Activated CD4-positive, CD25-positive, alpha-beta regulatory T cell treated with anti-CD3 and anti-CD28 coated beads, Interleukin-2, amount 50 U/mL, for 24 hours (primary cell): ENCODE measurements around the gene ZDHHC7.
A peak's percentile ranks its signal among the peaks of the same experiment; 100 is the strongest.

Experiments used
- ATAC-seq, 2 donors: fragments of 150-1000 bp; cut with Tn5 transposase; one replicate each; pipeline ENCODE4 v1.10.0; 2021; ENCODE audit warnings: mild to moderate bottlenecking in 1 of 2, moderate library complexity in 1 of 2

The ZDHHC7 gene

DNA sequence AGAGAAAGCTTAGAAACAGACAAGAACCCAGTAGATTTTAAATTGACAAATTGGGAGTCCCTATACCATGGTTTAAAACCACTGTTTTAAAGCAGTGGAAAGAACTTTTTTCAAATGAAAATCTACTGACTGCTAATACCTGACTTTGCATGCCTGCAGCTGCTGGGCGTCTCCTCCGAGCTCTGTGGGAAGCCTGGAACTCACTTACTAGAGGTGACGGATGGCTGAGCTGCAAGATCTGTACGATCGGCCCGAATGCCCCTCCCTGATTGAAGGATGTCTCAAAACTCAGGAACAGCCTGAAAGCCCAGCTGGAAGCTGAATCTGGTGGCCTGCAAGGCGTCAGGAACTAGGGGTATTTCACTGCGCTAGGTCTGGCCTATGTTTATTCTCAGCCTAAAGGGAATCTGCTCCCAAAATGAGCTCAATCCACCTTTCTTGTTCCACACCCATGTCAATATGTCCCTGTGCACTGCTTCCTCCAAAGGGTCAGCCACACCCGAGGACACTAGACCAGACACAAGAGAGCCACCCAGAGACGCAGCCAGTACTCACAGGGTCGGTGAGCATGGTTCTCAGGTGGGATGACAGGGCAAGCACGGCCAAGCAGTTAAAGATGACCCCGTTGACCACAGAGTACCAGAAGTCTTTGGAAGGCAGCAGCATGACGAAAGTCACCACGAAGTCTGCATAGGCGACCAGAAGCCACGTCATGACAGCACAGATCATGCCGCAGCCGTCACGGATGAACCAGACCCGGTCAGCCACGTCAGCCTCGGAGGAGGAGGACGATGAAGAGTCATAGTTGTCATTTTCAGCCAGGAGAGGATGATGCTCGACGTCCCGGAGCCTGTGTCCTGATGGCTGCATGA lies 21.4 kb downstream of the ZDHHC7 start:
- no peak for ATAC-seq

DNA sequence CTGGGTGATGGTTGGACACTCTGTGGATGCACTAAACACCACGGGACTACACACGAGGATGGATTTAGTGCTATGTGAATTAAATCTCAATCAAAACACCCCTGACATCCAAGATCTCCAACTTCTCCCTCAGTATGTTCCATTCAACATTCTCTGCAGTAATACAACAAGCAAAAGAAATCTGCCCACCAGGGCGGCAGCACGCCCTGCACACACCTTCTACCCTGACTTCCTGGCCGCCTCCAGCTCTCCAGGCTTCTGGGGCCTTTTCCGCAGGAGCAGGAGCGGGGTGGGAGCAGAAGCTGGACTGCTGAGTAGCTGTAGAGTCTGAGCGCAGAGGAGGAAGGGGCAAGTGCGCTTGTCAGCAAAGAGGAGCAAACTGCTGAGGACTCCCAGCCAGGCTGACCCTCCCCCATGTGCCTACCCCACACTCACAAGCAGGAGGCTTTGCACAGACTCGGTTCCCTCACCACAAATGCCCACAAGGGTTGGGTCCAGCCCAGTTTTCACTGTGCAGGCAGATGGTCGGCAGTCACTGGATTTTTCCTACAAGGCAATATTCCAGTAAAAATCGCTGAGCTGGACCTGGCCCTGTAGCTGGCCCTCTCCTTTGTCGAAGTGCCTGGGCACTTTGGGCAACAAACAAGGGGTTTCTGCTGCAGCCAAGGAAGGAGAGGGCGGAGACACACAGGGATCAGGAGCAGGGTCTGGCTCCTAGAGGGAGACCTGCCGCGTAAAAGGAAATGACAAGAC lies 22.8 kb downstream of the ZDHHC7 start:
- no peak for ATAC-seq

DNA sequence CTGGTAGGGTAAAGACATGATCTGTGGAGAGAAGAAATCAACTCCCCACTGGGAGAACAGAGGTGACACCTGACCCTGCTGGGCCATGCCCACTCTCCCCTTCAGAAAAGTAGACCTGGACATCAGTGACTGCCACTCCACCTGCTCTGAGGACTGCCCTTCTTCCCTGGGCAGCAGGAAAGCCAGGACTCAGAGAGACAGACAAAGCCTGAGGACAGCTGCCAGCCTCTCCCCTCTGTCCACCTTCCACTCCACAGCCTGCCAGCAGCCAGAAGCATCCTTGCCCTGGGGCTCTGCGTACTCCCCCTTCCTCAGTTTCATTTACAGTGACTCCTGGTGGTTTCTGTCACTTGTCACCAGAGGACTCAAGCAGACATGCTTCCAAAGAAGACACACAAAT lies 24.5 kb downstream of the ZDHHC7 start:
- ATAC-seq = no peak

DNA sequence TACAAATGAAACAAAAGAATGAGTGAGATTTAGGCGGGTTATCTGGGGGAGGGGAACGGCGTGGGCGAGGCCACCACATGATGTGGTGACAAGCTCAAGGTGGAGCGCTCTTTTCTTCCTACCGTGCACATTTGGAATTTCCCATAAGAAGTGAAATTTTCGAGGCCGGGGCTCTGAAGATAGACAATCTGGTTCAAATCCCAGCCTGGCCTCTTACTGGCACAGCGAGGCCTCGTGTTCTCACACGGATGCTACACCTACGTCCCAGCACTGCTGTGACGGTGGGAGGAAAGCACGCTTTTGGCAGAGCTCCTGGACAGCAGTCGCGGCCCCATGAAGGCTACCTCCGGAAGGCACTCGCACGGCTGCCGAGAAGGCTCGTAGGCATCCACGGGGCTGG lies 25.2 kb downstream of the ZDHHC7 start:
- no peak for ATAC-seq

DNA sequence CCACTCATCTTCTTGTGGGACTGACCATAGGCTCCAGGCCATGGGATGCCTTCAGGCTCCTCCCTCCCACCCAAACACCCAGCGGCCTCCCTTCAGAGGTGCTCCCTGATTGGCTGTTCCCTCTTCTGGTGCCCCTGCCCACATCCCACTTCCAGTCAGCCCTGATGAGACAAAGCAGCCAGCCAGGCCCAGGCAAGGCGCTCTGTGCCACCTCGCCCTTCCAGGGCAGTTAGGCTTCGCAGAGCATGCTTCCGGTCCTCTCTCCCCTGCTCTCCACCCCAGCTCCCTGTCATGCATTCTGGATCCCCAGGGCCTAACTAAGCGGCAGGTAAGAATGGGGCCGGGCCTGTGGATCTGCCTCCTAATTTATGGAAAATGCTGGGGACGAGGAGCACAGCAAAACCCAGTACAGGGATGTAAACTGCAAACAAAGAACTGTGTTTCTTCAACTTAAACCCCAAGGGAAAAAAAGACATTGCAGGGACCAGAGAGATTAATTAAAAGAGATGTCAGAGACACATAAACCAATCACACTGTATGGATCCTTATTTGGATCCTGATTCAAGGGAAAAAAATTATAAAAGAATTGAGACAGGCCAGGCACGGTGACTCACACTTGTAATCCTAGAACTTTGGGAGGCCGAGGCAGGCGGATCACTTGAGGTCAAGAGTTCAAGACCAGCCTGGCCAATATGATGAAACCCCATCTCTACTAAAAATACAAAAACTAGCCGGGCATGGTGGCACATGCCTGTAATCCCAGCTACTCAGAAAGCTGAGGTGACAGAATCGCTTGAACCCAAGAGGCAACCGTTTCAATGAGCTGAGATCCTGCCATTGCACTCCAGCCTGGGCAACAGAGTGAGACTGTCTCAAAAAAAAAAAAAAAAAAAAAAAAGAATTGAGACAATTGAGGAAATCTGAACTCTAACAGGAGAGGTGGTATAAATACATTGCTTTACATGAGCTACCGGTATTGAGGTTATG lies 26.0 kb downstream of the ZDHHC7 start:
- no peak for ATAC-seq

DNA sequence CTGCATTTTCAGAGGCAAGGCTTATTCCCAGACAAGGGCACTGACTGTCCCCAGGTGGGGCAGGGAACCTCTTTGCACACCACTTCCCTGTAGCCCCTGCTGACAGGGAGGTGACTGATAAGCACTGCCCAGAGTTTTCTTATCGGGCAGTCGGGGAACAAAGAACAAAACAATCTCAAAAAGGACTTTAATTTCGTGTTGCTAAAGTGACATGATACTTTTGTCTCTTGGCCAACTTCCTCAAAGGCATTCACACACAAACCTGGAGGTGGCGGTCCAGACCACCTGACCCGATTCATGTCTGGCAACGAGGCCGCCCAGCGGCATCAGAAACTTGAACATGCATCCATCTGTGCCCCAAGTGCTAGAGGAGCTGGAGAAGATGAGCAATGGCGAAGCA lies 28.9 kb downstream of the ZDHHC7 start:
- no peak for ATAC-seq

DNA sequence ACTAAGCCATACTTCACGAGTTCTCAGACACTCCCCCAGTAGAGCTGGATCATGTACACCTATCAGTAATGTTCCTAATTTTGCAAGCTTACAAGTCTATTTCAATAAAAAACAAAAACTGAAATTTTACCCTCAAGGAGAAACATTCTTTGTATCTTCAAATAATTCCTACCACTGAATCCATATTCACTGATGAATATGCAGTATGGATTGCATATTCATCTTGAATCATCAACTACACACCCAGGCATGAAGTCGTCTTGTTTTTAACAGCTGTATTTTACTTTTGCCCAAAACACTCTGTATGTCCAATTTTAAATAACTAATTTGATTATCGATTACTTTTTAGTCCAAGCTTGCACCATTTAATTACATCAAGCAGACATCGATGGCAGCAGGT lies 31.8 kb downstream of the ZDHHC7 start:
- no peak for ATAC-seq

DNA sequence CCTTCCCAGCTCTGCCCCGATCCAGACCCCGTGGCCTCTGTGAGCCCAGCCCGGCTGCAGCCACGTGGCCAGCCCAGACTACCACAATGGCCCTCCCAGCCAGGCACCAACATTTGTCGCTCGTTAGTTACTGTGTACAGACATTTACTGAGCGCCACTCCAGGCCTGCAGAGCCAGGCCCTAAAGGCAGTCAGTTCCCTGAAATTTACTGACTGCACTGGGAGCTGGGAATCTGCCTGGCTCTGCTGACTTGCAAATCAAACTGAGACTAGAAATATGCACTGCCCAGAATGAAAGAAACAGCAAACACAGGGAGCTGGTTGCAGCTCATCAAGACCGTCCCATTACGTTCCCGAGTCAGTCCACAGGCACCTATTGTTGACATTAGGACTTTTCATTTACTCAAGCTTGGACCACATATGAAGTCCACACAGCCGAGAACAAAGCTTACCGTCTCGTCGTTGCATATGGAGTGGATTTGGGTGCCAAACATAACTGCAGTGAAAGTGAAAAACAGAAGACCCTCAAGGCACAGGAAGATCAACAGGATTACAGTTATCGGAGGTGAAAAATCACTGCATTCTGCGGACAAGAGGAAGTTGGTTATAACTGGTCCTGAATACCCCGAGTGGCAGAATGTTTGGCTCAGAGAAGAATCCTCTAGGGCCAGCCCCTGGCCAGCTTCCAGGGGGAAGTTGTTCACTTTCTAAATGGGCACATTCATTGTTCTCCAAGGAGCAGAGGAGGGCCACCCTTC lies 34.5 kb downstream of the ZDHHC7 start:
- ATAC-seq = no peak

DNA sequence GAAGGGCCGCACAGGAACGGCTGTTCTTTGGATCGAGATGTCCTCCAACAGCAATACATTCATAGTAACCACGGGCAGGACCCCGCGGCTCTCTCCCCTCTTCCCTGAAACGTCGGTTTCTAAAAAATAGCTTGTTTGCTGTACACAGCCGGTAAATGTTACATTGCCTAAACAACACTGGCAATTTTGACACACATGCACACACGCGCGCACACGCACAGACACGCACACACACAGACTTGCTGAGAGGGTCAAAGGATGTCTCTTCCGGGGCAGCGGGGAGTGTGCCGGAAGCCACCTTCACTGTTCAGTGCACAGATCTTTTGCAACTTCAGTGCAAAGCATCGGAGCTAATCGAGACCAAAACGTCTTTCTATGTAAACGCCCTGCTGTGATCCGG lies 35.8 kb downstream of the ZDHHC7 start:
- no peak for ATAC-seq

DNA sequence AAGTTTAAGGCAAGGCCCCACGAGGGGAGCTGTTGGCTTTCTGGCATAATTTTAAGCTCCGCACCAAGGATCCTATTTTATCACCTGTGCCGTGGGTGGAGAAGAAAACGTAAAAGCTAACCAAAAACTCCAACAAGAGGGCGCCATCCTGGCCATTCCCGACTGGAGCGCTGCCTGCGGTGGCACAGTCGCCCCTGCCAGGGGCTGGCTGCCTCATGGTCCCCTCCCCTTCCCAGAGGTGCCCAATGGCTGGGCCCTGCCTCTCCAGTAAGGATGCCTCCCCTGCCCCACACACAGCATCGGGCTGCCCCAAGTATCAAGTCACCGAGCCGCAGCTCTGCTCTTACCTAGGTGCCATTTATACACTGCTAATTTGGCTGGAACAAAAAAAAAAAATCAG lies 36.3 kb downstream of the ZDHHC7 start:
- no peak for ATAC-seq

DNA sequence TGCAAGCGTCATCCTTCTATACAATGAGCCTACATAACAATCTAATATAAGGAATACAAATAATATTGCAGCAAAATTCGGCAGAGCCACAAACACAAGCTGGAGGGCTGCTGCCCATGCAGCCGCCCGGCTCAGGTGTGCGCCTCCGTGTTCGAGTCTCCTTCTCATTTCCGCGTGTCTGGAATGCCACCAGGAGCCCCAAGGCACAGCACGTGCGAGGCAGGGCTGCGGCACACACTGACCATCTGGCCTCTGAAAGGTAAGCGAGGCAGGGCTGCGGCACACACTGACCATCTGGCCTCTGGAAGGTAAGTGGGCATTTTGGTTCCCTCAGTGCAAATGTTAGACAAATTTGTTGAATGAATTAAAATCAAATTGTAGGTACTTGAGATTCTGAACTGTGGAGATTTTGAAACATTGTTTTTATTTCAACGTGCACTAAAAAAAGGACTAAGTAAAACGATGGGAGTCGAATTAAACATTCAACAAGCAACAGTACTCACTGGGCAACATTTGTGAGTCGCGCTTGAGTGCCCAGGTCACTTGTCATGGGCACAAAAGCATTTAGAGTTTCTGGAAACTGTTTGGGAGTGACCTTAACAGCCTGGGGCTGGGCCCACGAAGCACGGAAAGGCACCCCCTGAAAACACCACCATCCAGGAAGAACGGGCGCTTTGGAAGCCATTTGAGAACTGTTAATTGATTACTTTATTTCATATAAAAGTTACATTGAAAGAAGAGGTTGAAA lies 37.4 kb downstream of the ZDHHC7 start:
- ATAC-seq = no peak

DNA sequence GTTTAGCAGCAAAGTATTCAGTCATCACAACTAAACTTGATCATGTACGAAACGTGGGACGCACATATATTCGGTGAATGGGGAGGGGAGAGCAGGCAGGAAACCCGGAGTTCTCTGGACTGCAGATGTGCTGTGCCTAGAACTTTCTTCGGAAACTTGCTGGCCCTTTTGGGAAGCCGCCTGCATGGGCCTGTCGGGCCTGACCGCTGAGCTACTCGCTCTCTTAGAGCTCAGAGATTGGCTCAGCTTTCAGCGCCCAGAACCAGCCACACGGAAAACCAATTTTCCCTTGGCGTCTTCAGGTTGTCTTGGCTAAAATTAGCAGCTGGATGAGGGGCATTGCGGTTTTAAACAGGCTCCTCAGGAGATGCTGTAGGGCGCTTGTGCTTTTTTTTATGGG lies 38.1 kb downstream of the ZDHHC7 start:
- no peak for ATAC-seq

DNA sequence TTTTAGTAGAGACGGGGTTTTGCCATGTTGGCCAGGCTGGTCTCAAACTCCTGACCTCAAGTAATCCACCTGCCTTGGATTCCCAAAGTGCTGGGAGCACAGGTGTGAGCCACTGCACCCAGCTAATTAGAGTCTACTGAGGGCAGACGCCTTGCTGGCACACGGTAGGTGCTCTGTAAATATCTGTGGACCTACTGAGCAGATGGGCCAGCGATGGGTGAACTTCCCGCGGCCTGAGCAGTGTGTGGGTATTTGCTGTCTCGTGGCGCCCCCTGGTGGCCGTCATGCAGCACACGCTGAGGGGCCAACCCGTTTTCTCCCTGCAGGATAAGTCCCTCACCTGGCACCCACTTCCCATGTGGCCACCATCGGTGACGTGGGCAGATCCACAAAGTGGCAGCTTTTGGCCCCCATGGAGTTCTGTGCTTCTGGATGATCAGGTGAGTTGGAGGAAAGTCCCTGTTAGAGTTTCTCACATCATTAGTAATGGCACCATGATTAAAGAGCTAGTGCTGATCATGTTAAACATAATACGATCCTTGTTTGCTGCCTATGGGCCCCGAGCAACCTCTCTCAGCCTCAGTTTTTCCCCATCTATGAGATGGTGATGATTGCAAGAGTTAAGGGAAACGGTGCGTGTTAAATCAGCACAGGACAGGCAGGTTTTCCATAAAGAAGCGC lies 40.7 kb downstream of the ZDHHC7 start:
- ATAC-seq = peak; percentile 83 to 88

DNA sequence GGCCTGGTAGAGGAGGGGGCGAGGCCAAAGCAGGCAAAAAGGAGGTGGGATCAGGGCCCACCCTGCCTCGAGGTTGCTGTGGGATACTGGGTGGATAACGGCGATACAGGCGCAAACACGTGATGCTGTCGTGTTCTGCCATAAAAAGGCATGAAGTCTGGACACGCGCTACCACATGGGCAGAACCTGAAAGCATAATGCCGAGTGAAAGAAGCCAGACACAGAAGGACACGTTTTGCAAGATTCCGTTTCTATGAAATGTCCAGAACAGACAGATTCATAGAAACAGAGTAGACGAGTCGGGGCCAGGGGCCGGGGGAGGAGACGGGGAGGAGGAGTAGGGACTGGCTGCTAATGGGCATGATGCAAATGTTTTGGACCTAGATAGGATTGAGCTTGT lies 43.5 kb downstream of the ZDHHC7 start:
- no peak for ATAC-seq

DNA sequence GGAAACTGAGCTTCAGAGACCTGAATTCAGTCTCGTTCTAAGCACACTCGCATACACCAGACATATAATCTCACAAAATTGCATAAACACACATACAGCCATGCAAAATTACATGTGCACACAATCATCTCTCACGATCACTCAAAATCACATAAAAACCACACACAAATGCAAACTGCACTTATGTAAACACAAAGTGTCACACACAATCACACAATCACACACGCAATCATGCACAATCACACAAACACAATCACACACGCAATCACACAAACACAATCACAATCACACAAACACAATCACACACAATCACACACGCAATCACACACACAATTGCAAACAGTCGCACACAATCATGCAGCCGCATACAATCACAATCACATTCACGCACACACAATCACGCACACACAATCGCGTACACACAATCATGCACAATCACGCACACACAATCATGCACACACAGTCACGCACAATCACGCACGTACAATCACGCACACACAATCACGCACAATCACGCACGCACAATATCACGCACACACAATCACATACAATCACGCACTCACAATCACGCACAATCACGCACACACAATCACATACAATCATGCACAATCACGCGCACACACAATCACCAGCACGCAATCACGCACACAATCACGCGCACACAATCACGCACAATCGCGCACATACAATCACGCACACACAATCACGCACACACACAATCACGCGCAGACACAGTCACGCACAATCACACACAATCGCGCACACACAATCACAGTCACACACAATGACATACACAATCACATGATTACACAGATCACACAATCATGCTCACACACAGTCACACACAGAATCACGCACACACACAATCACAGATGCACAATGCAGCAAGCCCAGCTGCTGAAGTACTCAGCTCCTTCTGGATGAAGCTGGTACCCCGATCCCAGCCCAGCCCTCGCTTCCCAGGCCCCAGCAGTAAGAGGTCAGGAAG lies 45.6 kb downstream of the ZDHHC7 start:
- no peak for ATAC-seq

DNA sequence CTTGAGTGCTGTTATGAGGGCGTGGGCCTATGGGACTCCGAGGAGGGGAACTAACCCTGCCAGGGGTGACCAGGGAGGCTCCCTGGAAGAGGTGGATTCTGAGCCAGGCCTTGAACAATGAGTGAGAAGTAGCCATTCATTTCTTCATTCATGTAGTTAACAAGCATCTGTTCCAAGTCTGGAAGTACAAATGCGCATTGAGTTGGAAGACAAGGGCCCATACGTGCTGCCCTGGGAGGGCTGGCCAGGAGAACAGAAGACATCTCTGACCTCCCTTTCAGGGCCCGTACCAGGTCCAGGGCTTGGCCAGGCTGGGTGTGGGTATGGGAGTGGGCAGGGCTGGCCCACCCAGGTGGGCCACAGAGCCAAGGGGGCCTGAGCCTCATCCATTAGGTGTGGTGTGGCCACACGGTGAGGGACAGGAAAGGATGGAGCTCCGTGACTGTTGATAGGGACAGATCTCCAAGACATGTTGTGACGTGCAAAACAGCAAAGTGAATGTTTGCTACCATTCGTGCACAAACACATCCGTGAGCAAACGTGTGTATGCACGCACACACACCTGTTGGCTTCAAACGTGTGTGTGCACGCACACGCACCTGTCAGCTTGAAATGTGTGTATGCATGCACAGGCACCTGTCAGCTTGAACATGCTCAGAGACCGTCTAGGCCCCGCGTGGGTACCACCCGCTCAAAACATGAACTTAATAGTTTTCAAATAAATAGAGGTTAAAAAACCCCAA lies 46.8 kb downstream of the ZDHHC7 start:
- ATAC-seq = no peak

DNA sequence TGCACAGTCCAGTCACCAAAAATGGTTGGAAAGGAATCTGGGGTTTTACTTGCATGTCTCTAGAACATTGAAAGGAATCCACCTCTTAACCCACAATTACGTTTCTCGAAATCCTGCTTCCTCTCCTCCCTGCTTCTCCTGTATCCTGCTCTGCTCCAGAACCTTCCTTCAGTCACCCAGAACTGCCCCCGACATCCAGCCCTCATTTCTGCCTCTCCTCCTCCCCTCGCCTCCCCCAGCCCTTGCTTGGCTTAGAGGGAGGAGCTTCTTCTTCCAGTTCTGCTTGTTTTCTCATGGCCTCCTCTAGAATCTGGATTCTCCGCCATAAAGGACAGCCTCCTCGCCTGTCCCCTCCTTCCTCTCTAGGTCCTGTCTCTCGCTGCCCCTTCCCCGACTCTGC lies 48.3 kb downstream of the ZDHHC7 start:
- no peak for ATAC-seq

DNA sequence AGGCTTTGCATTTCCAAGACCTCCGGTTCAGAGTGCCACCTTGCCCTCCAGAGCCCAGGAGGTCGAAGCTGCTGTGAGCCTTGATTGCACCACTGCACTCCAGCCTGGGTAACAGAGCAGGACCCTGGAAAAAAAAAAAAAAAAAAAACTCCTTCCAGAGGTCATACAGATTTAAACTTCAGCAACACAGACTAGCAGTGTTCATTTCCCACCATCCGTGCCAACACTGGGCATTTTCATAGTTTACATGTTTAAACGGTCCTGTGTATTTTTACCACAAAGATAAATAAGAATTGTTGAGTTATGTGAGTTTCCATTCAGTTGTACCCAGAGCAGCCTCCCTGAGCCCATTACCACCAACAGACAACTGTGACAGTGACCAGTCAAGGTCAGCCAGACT lies 50.4 kb downstream of the ZDHHC7 start:
- ATAC-seq = no peak
